ENCODE results near the gene RHBDF2. TPM values are rescaled to one million over a fixed set of nuclear protein-coding genes. Genes with fewer than 3 reads are reported as not detected.

The RHBDF2 gene
- total RNA-seq, 2 experiments from 2014 or later = 51.4 to 52.1 TPM

- no peak for ATAC-seq
- POLR2A ChIA-PET = no interaction called here
Observed at GRCh38 chr17:76474894-76475293, 26.3 kb downstream of the RHBDF2 start.

GRCh38 chr17:76474238-76474637 is 27.0 kb downstream of the RHBDF2 start:
- no peak overlapping the region for H3K4me3 Mint-ChIP-seq
- H3K27me3 Mint-ChIP-seq (ENCODE audit: low read depth) = no peaks in the 10 kb centered on the region
- ATAC-seq (no peak), DNase-seq (no peak)
- ChIA-PET CTCF (interaction anchor here (1.1 to 1.8 kb wide), 4 partner anchors 8 to 32 kb away, joined by 4 to 5 read pairs (median 4); partner anchors contain the start of gene RHBDF2), POLR2A (no interaction called here)
- H3K9me3 Mint-ChIP-seq (ENCODE audit: insufficient read depth) = no peaks in the 10 kb centered on the region
- peaks cover 32% of the 10 kb centered on the region for H3K36me3 Mint-ChIP-seq (ENCODE audit: low read depth)
- no peak overlapping the region for H3K27ac Mint-ChIP-seq
- H3K4me1 Mint-ChIP-seq (ENCODE audit: low read depth) = no peaks in the 10 kb centered on the region

More at GRCh38 chr17:76474894-76475293, 26.3 kb downstream of the RHBDF2 start:
- Mint-ChIP-seq H3K27ac (no peak overlapping the region), H3K4me1 (ENCODE audit: low read depth) (no peaks in the 10 kb centered on the region), H3K4me3 (no peak overlapping the region), H3K36me3 (ENCODE audit: low read depth) (peaks cover 32% of the 10 kb centered on the region), H3K27me3 (ENCODE audit: low read depth) (no peaks in the 10 kb centered on the region), H3K9me3 (ENCODE audit: insufficient read depth) (no peaks in the 10 kb centered on the region)
- no peak for DNase-seq
- CTCF ChIA-PET = interaction anchor here (1.1 to 1.8 kb wide), 4 partner anchors 9 to 31 kb away, joined by 4 to 5 read pairs (median 4); partner anchors contain the start of gene RHBDF2

DNA sequence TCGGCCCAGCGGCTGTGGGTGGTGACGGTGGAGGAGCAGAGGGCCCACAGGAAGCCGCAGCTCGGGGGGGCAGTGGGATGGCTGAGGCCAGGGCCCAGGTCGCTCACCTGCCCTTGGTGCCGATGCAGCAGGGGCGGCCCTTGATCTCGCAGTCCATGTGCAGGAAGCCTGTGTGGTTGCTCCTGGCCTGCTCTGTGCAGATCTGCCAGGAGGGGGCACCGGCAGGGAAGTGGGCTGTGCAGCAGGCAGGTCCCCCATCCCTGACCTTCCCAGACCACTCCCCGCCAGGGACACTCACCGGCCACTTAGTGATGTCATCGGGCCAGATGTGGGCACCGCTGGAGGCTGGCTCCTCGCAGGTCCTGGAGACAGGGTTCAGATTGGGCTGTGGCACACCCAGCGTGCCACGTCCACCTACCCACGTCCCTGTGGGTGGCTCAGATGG is 27.7 kb downstream of the RHBDF2 start:
- Mint-ChIP-seq H3K4me1 (ENCODE audit: low read depth) (no peaks in the 10 kb centered on the region), H3K27me3 (ENCODE audit: low read depth) (no peaks in the 10 kb centered on the region), H3K27ac (no peak overlapping the region), H3K36me3 (ENCODE audit: low read depth) (peaks cover 30% of the 10 kb centered on the region), H3K9me3 (ENCODE audit: insufficient read depth) (no peaks in the 10 kb centered on the region), H3K4me3 (no peak overlapping the region)
- CTCF ChIA-PET = interaction anchor here (1.8 kb wide), 1 partner anchor 8 kb away, joined by 4 read pairs; no protein-coding TSS in a partner anchor
- DNase-seq (peak; percentile 33), ATAC-seq (peak; percentile 32)
- POLR2A ChIA-PET = no interaction called here

DNA sequence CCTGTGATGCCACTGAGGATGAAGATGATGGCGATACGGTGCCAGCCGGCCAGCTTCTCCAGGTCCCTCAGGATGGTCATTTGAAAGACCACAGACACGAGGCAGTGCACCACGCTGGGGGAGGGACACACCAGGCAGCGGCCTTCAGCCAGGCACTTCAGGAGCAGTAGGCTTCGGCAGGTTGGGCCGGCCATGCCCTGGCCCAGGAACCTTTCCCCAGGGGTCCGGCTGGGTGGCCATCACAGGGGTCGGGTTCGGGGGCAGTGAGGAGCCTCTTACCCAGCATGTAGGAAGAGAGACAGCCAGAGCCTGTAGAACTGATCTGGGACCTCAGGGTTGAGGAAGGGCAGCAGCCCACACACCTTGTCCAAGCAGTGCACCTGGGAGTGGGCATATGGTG is 28.5 kb downstream of the RHBDF2 start:
- no peaks in the 10 kb centered on the region for H3K27me3 Mint-ChIP-seq (ENCODE audit: low read depth)
- no peak for ATAC-seq
- H3K4me3 Mint-ChIP-seq = no peak overlapping the region
- no peak overlapping the region for H3K27ac Mint-ChIP-seq
- no peaks in the 10 kb centered on the region for H3K9me3 Mint-ChIP-seq (ENCODE audit: insufficient read depth)
- ChIA-PET POLR2A (no interaction called here), CTCF (no interaction called here)
- no peaks in the 10 kb centered on the region for H3K4me1 Mint-ChIP-seq (ENCODE audit: low read depth)
- H3K36me3 Mint-ChIP-seq (ENCODE audit: low read depth) = peaks cover 22% of the 10 kb centered on the region
- no peak for DNase-seq

DNA sequence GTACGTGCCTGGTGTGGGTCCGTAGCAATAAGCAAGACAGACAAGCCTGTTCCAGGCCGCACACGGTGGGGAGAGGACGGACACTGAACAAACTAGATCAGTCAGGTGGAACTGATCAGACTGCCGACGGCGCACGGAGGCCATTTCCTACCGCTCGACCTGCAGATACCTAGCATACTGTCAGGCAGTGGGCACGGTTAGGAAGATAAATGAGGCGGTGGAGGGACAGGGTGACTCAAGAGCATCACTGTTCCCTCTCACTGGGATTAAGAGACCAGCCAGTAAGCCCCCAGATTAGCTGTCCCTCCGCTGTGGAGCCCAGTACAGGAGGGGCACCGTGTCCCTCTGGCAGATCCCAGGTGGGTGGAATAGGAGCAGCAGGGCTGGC is 29.0 kb downstream of the RHBDF2 start:
- ATAC-seq = no peak
- CTCF ChIA-PET = no interaction called here
- POLR2A ChIA-PET = no interaction called here
- no peak overlapping the region for H3K27ac Mint-ChIP-seq
- no peaks in the 10 kb centered on the region for H3K9me3 Mint-ChIP-seq (ENCODE audit: insufficient read depth)
- H3K4me3 Mint-ChIP-seq = no peak overlapping the region
- H3K27me3 Mint-ChIP-seq (ENCODE audit: low read depth) = no peaks in the 10 kb centered on the region
- no peak for DNase-seq
- H3K36me3 Mint-ChIP-seq (ENCODE audit: low read depth) = peaks cover 22% of the 10 kb centered on the region
- H3K4me1 Mint-ChIP-seq (ENCODE audit: low read depth) = no peaks in the 10 kb centered on the region

- ChIA-PET POLR2A (no interaction called here), CTCF (no interaction called here)
- peaks cover 22% of the 10 kb centered on the region for H3K36me3 Mint-ChIP-seq (ENCODE audit: low read depth)
- H3K9me3 Mint-ChIP-seq (ENCODE audit: insufficient read depth) = no peaks in the 10 kb centered on the region
- no peaks in the 10 kb centered on the region for H3K4me1 Mint-ChIP-seq (ENCODE audit: low read depth)
- no peak overlapping the region for H3K4me3 Mint-ChIP-seq
- no peaks in the 10 kb centered on the region for H3K27me3 Mint-ChIP-seq (ENCODE audit: low read depth)
- ATAC-seq = no peak
- no peak for DNase-seq
- no peak overlapping the region for H3K27ac Mint-ChIP-seq
Observed at GRCh38 chr17:76471498-76472257, 29.5 kb downstream of the RHBDF2 start.

- Mint-ChIP-seq H3K36me3 (ENCODE audit: low read depth) (peaks cover 19% of the 10 kb centered on the region), H3K27me3 (ENCODE audit: low read depth) (no peaks in the 10 kb centered on the region), H3K27ac (no peak overlapping the region), H3K4me3 (no peak overlapping the region), H3K9me3 (ENCODE audit: insufficient read depth) (no peaks in the 10 kb centered on the region), H3K4me1 (ENCODE audit: low read depth) (peaks cover 9% of the 10 kb centered on the region)
- ATAC-seq (no peak), DNase-seq (no peak)
- ChIA-PET CTCF (interaction anchor here (13.6 kb wide), 1 partner anchor 33 kb away, joined by 184 read pairs; the partner anchor contains the start of gene RHBDF2), POLR2A (no interaction called here)
Observed at GRCh38 chr17:76469991-76470739, 31.1 kb downstream of the RHBDF2 start.

DNA sequence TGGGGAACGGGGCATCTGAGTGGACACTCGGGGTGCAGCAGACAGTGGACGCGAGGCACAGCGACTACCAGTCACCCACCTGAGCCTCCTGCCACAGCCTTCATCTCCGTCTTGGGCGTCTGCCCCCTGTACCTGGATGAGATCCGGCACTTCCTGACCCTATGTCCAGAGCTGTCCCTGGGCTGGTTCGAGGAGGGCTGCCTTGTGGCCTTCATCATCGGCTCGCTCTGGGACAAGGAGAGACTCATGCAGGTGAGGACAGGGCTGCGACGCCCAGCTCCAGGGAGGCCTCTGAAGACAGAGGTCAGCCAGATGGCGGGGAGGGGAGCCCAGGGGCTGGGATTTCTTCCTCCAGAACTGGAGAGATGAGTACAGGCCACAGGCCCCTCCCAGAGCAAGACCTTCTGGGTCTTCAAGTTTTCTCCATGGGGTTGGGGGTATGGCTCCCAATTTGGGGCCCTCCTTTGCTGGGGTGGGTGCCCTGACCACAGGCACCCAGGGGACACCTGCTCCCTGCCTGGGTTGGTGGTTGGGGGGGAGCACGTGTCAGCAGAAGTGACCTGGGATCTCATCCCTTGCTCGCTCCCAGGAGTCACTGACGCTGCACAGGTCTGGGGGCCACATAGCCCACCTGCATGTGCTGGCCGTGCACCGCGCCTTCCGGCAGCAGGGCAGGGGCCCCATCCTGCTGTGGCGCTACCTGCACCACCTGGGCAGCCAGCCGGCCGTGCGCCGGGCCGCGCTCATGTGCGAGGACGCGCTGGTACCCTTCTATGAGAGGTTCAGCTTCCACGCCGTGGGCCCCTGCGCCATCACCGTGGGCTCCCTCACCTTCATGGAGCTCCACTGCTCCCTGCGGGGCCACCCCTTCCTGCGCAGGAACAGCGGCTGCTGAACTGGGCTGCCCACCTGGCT is 31.9 kb downstream of the RHBDF2 start:
- CTCF ChIA-PET = interaction anchor here (1.4 to 13.6 kb wide), 2 partner anchors 34 to 41 kb away, joined by 3 to 184 read pairs; partner anchors contain the start of gene RHBDF2

GRCh38 chr17:76468634-76469010 is 32.6 kb downstream of the RHBDF2 start:
- CTCF ChIA-PET = interaction anchor here (1.0 to 13.6 kb wide), 5 partner anchors 24 to 78 kb away, joined by 3 to 184 read pairs (median 7); partner anchors contain the start of gene RHBDF2
- peaks cover 9% of the 10 kb centered on the region for H3K4me1 Mint-ChIP-seq (ENCODE audit: low read depth)

More for the DNA sequence above, 31.9 kb downstream of the RHBDF2 start:
- H3K27ac Mint-ChIP-seq = no peak overlapping the region
- no peak for DNase-seq
- POLR2A ChIA-PET = no interaction called here
- peaks cover 14% of the 10 kb centered on the region for H3K36me3 Mint-ChIP-seq (ENCODE audit: low read depth)
- H3K9me3 Mint-ChIP-seq (ENCODE audit: insufficient read depth) = no peaks in the 10 kb centered on the region
- no peaks in the 10 kb centered on the region for H3K27me3 Mint-ChIP-seq (ENCODE audit: low read depth)
- no peak for ATAC-seq
- H3K4me3 Mint-ChIP-seq = no peak overlapping the region
- peaks cover 9% of the 10 kb centered on the region for H3K4me1 Mint-ChIP-seq (ENCODE audit: low read depth)

DNA sequence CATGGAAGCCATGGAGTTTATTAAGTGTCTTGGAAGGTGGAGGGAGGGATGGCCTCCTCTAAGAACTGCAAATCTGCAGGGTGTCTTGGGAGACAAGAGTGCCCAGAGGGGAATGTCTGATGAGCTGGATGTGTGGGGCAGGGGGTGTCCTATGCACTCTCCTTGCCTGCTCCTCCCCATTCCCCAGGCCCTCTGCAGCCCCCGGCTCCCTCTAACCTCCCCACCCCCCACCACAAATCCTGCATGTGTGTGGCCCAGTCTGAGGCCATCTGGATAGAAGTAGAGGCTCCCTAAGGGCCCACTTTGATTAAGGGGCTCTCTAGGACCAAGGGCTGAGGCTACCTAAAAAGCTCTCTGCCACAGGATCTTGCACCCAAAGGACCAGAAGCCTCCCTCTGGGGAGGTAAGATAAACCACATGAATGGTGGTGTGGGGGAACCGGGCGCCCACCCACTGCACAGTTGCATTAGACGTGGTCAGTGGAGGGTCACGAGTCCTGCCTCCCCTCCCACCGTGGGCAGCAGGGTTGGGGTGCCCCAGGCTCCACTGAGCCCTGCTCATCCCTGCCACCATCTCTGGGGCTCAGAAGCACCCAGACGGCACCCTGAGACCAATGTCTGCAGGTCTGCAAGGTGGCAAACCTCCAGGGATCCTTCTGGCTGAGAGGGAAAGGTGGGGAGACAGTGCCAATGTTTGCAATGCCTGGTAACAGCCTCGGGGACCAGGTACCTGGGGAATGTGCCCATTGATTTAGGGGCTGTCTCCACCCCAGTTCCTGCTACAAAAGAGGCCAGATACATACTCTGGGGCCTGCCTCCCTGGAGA is 33.2 kb downstream of the RHBDF2 start:
- Mint-ChIP-seq H3K27ac (no peak overlapping the region), H3K36me3 (ENCODE audit: low read depth) (peaks cover 8% of the 10 kb centered on the region), H3K27me3 (ENCODE audit: low read depth) (no peaks in the 10 kb centered on the region), H3K4me1 (ENCODE audit: low read depth) (peaks cover 9% of the 10 kb centered on the region), H3K4me3 (no peak overlapping the region), H3K9me3 (ENCODE audit: insufficient read depth) (no peaks in the 10 kb centered on the region)
- ATAC-seq = no peak
- no peak for DNase-seq
- ChIA-PET CTCF (interaction anchor here (1.0 to 13.6 kb wide), 9 partner anchors 9 to 79 kb away, joined by 3 to 184 read pairs (median 7); partner anchors contain the start of genes RHBDF2 and UBE2O), POLR2A (interaction anchor here (2.2 kb wide), 1 partner anchor 25 kb away, joined by 8 read pairs; no protein-coding TSS in a partner anchor)

More at GRCh38 chr17:76468634-76469010, 32.6 kb downstream of the RHBDF2 start:
- H3K27me3 Mint-ChIP-seq (ENCODE audit: low read depth) = no peaks in the 10 kb centered on the region
- no peak overlapping the region for H3K27ac Mint-ChIP-seq
- no peak for DNase-seq
- H3K9me3 Mint-ChIP-seq (ENCODE audit: insufficient read depth) = no peaks in the 10 kb centered on the region
- no peak for ATAC-seq
- POLR2A ChIA-PET = interaction anchor here (2.2 kb wide), 1 partner anchor 24 kb away, joined by 8 read pairs; no protein-coding TSS in a partner anchor
- peaks cover 14% of the 10 kb centered on the region for H3K36me3 Mint-ChIP-seq (ENCODE audit: low read depth)
- no peak overlapping the region for H3K4me3 Mint-ChIP-seq
